HPDE6-E6E7 (cell line): ENCODE measurements around the gene FBXO22.
A peak's percentile ranks its signal among the peaks of the same experiment; 100 is the strongest.
"Not testable (repeated sequence)": the region's sequence is repeated elsewhere in the genome, so short reads cannot be mapped to it uniquely, and the experiment has no call there.

Experiments
- DNase-seq: peaks from one replicate; pipeline ENCODE4 v3.0.0; 2011; ENCODE audit warnings: missing footprints; ENCODE audit errors: extremely low spot score

FBXO22 gene

DNA sequence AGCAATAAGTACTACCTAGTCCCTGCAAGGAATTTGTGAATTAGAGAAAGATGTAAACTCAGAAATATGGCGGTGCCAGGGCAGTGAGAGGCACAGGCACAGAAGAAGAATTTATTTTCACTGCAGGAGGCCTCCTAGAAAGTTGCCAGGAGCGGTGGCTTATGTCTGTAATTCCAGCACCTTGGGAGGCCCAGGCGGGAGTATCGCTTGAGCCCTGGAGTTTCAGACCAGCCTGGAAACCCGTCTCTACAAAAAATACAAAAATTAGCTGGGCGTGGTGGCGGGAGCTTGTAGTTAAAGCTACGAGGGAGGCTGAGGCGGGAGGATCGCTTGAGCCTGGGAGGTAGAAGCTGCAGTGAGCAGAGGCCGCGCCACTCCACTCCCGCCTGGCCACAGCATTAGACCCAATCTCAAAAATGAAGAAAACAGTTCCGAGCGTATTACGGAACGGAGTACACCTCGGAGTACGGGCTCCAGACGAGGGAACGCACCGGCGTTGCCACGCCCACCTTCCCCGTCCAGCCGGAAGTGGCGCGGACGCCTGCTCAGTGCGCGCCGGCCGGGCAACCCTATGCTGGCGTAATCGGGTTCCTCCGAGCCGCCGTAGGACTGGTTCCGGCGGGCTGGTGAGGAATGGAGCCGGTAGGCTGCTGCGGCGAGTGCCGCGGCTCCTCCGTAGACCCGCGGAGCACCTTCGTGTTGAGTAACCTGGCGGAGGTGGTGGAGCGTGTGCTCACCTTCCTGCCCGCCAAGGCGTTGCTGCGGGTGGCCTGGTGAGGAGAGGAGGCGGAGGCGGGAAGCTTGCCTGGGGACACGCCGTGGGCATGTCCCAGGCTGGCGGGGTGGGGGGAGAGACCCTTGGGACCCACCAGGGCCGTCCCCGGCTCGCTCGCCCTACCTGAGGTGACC, at the start of gene FBXO22:
FBXO22 (plus strand) TSS at position 548 of the 909 bp plus-strand sequence; CDS start at position 634, 86 bp downstream.
- peak; percentile 76 for DNase-seq

DNA sequence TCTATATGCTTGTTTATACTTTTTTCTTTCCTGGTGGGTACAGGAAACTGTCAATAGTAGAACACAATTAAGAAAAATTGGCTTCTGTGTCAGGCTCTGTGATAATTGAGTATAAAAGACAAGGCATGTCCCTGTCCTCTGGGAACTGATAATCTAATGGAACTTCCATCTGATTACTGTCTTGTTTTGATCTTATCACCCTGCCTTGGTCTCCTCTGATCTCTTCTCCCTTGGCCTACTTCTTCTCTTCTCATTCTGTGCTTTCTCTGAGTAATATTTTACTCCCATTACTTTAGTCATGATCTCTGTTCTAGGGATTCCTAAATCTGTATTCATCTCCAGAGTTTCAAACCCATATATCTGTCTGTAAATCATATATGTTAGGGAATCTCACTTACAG, 45.8 kb upstream of the FBXO22 start:
- DNase-seq: no peak

DNA sequence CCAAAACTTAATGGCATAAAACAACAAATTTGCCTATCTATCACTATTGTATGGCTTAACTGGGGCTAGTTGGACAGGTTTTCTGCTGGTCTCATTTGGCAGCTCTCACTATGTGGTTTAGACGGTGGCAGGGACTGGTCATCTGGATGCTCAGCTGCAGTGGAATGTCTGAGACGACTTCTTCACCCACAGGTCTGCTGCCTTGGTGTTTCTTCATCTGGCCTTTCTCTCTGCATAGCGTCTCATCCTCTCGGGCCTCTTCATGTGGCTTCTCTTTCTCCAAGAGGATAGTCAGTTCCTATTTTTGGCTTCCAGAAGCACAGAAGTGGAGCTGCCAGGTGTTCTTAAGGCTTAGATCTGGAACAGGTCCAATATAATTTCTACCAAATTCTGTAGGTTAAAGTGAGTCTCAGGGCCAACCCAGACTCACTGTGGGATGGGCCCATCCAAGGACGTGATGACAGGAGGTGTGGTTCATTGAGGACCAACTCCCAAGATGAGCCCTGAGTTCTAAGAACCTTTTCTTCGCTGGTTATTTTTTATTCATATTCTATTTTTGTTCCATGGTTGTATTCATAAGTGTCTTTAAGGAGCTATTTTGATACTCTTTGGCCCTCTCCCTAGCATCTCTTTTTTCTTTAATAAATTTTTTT, 41.8 kb upstream of the FBXO22 start:
- no peak for DNase-seq

DNA sequence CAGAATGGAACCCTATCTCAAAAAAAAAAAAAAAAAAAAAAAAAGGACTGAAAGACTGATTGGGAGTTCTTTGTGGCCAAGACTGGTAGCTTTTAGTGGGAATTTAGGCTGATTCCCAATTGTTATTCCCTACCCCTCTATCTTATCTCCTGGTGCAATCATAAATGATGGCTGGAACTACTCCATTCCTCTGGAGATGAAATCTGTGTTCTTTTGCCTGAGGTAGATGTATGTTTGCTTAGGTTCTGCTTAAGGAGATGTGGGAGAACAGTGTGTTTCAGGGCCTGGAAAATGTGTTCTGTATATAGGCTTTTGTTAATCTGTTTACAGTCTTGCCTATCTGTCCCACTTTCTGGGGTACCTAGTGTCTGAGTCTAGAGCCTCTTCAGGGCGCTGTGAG, 40.9 kb upstream of the FBXO22 start:
- no peak for DNase-seq

DNA sequence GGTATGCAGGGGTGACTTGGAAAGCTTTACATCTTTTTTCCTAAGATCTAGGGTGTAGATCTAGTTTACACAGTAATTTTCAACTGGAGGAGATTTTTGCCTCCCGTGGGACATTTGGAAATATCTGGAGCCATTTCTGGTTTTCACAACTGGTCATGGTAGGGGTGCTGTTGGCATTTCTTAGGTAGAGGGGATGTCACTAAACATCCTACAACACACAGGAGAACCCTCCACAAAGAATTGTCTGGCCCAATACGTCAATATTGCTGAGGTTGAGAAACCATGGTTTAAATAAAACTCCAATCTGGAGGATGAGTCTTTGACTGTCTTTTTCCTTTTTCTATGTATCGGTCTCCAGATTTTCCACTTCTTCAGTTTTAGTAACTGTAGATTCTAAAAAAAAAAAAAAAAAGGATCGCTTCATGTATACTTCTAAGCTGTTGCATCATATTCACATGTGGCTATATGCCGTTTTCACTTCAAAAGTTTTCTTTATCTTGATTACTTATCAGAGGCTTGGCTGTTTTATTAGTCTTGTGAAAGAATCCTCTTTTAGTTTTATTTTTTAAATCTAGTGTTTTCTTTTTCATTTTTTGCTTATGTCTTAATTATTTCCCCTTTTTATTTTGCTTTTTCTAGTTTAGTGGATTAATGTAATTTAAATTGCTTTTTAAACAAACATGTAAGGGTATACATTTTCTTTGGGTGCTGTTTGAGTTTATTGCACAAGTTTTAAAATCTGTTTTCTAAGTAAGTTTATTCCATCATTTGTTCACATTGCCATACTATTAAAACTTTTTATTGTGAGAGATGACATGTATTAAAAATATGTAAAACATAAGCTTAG, 39.2 kb upstream of the FBXO22 start:
- no peak for DNase-seq

DNA sequence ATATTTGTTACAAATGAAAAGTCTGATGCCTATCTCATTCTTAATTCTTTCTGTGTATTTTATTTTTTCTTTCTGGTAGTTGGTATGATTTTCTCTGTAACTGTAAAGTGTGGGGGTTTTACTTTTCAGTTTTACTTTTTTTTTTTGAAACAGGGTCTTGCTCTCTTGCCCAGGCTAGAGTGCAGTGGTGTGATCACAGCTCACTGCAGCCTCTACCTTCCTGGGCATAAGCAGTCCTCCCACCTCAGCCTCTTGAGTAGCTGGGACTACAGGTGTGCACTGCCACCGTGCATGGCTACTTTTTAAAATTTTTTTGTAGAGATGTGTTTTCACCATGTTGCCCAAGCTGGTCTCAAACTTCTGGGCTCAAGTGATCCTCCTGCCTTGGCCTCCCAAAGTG, 37.6 kb upstream of the FBXO22 start:
- not testable (repeated sequence) for DNase-seq

DNA sequence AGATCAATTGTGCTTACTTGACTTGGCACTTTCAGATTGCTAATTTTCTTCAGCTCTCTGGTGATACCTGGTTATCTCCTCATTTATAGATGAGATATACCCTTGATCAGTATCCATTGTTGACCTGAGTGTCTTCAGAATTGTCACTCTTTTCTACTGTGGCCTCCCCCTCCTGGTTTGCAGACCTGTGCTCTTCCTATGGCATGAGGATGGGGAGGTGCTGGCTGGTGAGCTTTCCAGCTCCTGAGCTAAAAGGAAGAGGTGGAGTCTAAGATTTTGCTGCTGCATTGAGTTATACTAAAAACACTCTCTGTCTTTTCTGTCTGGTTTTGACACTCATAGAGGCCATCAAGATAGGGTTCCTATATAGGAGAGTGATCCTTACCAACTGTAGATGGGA, 36.8 kb upstream of the FBXO22 start:
- DNase-seq: no peak

DNA sequence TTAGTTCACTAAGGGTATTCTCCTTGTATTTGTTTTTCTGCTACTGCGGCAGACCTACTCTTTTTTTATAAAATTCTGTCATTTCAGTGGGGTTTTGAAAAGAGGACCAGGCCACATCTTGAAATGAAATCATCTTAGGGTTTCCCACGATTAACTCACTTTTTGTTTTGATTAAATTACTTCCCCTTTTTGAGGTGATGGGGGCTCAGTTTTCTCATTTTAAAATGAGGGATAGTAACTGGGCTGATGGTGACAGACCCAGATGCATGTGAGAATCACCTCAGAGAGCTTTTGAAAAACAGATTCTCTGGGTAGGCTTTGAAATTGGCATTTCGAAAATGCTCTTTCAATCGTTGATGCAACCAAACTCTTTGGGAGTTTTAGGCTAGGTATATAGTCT, 36.2 kb upstream of the FBXO22 start:
- DNase-seq: no peak

DNA sequence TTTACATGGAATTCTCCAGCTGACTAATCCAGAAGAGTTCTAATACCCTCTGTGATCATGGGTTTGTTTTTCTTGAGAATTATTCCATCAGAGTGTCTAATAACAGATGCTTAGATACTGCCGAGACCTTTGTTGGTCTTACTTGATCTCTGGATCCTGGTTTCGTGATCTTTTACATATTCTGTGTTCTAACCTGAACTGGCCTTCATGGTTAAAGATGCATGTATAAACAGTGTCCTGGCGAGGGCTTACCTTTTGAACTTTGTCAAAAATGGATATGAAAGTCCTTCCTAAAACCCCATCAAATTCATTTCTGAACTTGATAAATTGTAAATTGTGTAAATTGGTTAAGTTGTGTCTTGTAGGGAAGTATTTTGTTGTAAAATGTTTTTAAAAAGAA, 35.7 kb upstream of the FBXO22 start:
- DNase-seq: no peak

DNA sequence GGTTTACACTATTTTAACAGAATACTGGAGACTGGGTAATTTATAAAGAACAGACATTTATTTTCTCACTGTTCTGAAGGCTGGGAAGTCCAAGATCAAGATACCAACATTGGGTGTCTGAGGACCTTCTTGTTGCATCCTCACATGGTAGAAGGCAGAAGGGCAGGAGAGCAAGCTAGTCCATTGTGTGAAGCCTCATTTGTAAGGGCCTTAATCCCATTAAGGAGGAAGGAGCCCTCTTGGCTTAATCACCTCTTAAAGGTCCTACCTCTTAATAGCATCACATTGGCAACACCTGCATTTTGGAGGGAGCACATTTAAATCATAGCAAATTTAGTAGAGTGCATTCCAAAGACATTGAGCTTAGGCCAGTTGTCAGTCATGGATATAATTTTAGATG, 34.2 kb upstream of the FBXO22 start:
- no peak for DNase-seq

DNA sequence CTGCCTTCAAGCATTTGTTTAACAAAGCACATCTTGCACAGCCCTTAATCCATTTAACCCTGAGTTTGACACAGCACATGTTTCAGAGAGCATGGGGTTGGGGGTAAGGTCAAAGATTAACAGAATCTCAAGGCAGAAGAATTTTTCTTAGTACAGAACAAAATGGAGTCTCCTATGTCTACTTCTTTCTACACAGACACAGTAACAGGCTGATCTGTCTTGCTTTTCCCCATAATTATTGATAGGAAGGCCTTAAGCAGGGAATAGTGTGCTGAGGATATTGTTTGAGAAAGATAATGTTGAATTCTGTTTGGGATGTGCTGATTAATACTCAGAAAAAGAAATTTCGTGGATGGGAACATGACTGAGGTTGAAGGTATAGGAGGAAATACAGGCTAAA, 32.1 kb upstream of the FBXO22 start:
- DNase-seq: not testable (repeated sequence)

DNA sequence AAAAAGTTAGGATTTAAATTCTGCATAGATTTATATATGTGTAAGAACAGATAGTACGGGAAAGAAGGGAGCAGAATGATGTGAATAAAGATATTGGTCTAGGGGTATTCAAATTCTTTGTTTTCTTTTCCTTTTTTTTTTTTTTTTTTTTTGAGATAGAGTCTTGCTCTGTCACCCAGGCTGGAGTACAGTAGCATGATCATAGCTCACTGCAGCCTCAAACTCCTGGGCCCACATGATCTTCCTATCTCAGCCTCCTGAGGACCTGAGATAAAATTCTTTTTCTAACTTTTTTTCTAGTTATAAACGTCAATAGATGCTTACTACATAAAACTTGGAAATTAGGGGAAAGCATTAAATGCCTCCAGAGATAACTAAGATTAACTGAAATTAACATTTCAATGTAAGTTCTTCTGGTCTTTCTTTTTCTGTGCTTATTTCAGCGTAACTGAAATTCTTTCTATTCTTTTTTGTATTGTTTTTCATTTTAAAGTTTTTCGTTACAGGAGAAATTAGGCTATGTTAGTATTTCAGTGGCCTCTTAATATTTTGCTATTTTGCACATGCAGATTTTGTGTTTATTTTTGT, 31.2 kb upstream of the FBXO22 start:
- DNase-seq: no peak

DNA sequence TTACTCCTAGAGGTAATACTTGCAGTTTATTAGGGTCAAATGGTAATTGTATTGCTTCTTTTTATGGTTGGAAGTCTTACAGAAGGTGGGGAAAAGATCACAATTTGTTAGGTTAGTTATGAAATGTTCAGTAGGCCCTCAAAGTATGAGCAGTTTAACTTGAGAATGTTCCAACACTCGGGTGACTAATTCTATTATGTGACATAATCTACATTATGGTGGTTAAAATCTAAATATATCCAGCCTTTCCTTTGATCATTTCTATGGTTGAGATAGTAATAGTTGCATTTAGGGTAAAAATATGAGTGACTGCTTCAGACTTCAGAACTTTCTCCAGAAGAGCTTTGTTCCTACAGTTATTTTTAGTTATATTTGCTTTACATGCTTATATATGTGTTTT, 19.6 kb upstream of the FBXO22 start:
- DNase-seq: no peak

DNA sequence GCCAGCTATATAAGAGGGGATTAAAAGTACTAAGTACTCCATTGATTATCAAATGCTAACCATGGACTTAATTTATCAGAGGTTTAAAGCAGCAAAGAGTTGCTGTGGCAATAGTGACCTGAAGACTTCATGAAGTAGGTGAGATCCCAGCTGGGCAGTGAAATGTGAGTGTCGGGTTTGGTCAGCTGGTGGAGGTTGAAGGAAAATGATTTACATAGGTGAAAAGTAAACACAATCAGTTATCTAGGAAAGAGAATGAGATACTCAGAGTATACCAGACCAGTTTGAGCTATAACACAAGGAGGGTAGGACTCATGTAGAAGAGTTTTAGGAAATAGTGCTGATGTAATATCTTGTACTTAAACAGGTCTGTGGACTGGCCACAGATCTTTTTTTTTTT, 16.5 kb upstream of the FBXO22 start:
- no peak for DNase-seq

DNA sequence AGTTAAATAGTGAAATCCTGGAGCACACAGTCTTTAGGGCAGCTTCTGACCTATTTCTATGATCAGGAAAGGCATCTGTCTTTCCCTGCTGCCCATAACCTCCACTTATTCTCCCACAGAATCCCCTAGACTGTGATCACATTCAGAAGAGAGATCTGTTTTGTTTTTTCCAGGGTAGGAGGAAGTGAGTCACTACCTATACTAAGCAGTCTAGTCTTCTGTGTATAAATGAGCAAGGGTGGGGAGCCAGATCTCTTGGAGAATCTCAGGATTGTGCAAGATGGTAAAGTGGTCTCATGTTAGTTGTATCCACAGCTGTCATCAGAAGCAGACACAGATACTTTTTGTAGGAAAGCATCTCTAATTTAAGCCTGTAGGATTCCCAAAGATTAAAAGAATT, 11.8 kb upstream of the FBXO22 start:
- DNase-seq: no peak

DNA sequence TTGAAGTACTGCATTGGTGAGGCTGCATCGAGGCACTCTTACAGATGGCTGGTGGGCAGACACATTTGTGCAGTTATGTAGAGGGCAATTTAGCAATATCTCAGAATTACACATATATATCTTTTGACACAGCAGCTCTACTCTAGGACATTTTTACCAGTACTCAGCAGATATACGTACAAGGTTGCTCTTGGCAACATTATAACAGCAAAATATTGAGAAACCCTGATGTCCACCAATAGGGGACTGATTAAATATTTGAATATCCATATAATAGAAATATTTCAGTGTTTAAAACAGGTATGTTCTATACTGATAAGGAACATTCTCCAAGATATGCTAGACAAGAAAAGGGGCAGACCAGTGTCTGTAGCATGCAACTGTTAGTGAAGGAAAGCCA, 7.9 kb upstream of the FBXO22 start:
- DNase-seq: no peak

DNA sequence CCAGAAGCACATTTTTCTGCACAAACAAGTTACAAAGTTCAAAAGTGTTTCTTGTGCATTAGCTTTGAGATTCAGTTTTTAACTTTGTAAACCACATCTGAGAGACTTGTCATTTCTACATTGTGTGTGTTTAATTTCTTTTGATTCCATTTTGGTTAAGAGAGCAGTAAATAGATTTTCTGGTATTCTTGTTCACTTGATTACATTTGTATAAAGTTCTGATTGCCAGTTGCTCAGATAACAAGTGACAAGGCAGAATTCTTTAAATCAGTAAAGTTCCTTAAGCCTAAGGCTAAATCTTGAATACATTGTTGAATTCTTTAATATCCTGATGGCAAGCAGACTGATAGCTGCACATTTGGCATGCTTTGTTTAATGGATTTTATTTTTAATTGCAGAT, 3.1 kb upstream of the FBXO22 start:
- no peak for DNase-seq

DNA sequence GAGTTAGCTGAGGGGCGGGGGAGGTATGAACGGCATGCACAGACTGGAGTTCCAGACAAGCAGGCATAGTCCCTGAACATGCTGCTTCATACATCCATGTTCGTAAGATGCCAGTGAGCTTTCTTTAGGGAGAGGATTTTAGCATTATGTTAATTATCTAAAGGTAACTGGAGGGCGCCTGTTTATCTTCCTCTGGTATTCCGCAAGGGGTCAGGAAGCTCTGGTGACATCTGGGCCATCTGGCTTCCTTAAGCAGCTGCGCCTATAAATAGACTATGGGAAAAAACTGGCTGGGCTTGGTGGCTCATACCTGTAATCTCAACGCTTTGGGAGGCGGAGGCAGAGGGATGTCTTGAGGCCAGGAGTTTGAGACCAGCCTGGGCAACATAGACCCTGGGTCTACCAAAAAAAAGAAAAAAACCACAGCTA, 1.5 kb upstream of the FBXO22 start:
- no peak for DNase-seq

DNA sequence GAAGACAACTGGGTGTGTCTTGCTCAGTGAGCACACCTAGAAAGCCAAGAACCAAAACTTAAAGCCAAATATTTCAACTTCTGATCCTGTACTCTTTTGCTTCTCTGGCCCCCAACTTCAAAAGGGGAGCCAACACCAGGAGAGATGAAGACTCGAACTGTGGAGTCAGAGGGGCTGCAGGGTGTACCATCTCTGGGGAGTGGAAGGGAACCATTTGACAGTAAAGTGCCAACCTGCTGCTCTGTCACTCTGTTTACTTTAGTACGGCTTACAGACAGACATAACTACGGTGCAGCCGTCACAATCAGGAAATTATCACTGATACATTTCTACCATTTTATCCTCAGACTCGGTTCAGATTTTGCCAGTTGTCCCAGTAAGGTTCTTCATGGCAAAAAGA, 1.6 kb downstream of the FBXO22 start:
- no peak for DNase-seq

DNA sequence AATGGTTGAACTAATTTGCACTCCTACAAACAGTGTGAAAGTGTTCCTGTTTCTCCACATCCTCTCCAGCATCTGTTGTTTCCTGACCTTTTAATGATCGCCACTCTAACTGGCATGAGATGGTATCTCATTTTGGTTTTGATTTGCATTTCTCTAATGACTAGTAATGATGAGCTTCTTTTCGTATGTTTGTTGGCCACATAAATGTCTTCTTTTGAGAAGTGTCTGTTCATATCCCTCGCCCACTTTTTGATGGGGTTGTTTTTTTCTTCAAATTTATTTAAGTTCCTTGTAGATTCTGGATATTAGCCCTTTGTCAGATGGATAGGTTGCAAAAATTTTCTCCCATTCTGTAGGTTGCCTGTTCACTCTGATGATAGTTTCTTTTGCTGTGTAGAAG, 6.7 kb downstream of the FBXO22 start:
- DNase-seq: not testable (repeated sequence)

DNA sequence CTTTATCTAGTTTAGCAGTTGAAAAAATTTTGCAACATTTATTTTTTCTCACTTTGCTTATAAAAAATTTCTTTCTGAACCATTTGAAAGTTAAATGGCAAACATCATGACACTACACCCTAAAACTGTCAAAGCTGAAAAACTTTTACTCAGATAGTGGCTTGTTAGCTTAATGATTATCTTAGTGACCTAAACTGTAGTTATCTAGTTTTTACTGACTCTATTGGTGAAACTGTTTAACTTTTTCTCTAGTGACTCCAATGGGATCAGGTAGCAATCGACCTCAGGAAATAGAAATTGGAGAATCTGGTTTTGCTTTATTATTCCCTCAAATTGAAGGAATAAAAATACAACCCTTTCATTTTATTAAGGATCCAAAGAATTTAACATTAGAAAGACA, 13.3 kb downstream of the FBXO22 start:
- no peak for DNase-seq

DNA sequence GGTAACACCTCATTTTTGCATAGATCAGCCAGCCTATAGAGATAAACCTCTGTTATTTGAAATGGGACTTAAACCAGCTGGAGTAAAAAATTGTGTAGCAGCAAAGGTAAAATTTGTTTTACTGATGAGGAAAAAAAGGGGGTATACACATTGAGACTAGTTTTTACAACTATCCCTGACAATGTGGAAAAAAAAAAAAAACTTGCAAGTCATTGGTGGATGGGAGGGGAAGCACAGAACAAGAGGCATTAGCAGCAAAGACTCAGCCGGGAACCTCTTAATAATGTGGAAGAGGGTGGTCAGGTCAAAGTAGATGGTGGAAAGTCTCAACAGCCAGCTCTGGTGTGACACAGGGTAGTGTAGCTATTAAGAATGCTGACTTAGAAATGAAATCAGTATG, 14.5 kb downstream of the FBXO22 start:
- DNase-seq: no peak
